HepG2 (cell line): ENCODE measurements around the gene MVP. TPM values are rescaled to one million over a fixed set of nuclear protein-coding genes. Genes with fewer than 3 reads are reported as not detected.

ENCODE experiments used
- GTF2F1 ChIP-seq: fragments of 150-350 bp; IDR thresholded peaks from 2 replicates; pipeline ENCODE4 v1.6.1; 2014; ENCODE audit warnings: low read length
- NCOR1 ChIP-seq: fragments of 200-600 bp; sonication (generic); IDR thresholded peaks from 2 replicates; pipeline ENCODE4 v1.7.0; 2017; ENCODE audit warnings: antibody characterized with exemption, low read length, borderline replicate concordance
- POLR2AphosphoS2 ChIP-seq: IDR thresholded peaks from 2 replicates; pipeline ENCODE4 v1.6.1; 2011; ENCODE audit warnings: low read depth, low read length, improper control_type of control experiment
- PRPF4 ChIP-seq: fragments of 200-400 bp; formaldehyde crosslinking; IDR thresholded peaks from 2 replicates; pipeline ENCODE4 v1.6.1; 2016; ENCODE audit warnings: low read length, low read depth; ENCODE audit not compliant: poor library complexity, severe bottlenecking
- ZNF180 ChIP-seq: sonication (generic); formaldehyde crosslinking; IDR thresholded peaks from 2 replicates; pipeline ENCODE4 v1.4.0; 2020; ENCODE audit warnings: low read depth, missing genetic modification reagents, borderline replicate concordance
- ZNF33B ChIP-seq: sonication (generic); formaldehyde crosslinking; IDR thresholded peaks from 2 replicates; pipeline ENCODE4 v1.5.1; 2020; ENCODE audit warnings: mild to moderate bottlenecking, missing genetic modification reagents
- ZNF572 ChIP-seq: sonication (generic); formaldehyde crosslinking; IDR thresholded peaks from 2 replicates; pipeline ENCODE4 v1.5.1; 2020; ENCODE audit warnings: mild to moderate bottlenecking, missing genetic modification reagents
- ZNF616 ChIP-seq: sonication (generic); formaldehyde crosslinking; IDR thresholded peaks from 2 replicates; pipeline ENCODE4 v1.5.0; 2020; ENCODE audit warnings: low read depth, mild to moderate bottlenecking, missing genetic modification reagents
- ZNF792 ChIP-seq: IDR thresholded peaks from 2 replicates; pipeline ENCODE4 v1.6.1; 2016
- polyA plus RNA-seq, 8 experiments: library from polyadenylated mRNA; depleted of rRNA in 3 of 8; stranded (reverse) in 7 of 8; unstranded in 1 of 8; fragments of >200 nt; fragmentation: Illumina TruSeq in 4 of 8; extraction: Trizol in 4 of 8; gene quantifications; 2 replicates each; pipeline versions ENCODE4 v1.2.1 to v1.2.3, GENCODE V29; 2011 to 2016; ENCODE audit warnings: low read depth in 4 of 8, missing spikeins in 1 of 8, mixed read lengths in 1 of 8; ENCODE audit not compliant: insufficient read depth in 1 of 8
- total RNA-seq, 5 experiments: library from RNA; depleted of rRNA; stranded (reverse); fragments of >200 nt; fragmentation: Illumina TruSeq; extraction: Trizol; gene quantifications; 2 replicates each; pipeline ENCODE4 v1.2.3, GENCODE V29; 2016; ENCODE audit warnings: low read depth in 1 of 5
- TF ChIP-seq, protein P1 (sequence below): sonication (generic); formaldehyde crosslinking; IDR thresholded peaks from 2 replicates; pipeline ENCODE4 v1.5.0; 2020; ENCODE audit warnings: mild to moderate bottlenecking, missing genetic modification reagents
- TF ChIP-seq, protein P2 (sequence below): sonication (generic); formaldehyde crosslinking; IDR thresholded peaks from 2 replicates; pipeline ENCODE4 v1.4.0; 2020; ENCODE audit warnings: missing genetic modification reagents
- TF ChIP-seq, protein P3 (sequence below), 2 experiments: sonication (generic) in 1 of 2; formaldehyde crosslinking in 1 of 2; IDR thresholded peaks; 2 replicates each; pipeline versions ENCODE4 v1.4.0 to v1.6.1; 2018 to 2020; ENCODE audit warnings: missing genetic modification reagents in 2 of 2, borderline replicate concordance in 1 of 2, low read depth in 1 of 2, mild to moderate bottlenecking in 1 of 2, missing biosample characterization in 1 of 2
- TF ChIP-seq, protein P4 (sequence below): sonication (generic); formaldehyde crosslinking; IDR thresholded peaks from 2 replicates; pipeline ENCODE4 v1.4.0; 2020; ENCODE audit warnings: mild to moderate bottlenecking, missing genetic modification reagents
- TF ChIP-seq, protein P5 (sequence below): sonication (generic); formaldehyde crosslinking; IDR thresholded peaks from 2 replicates; pipeline ENCODE4 v1.5.0; 2020; ENCODE audit warnings: mild to moderate bottlenecking, missing genetic modification reagents

MVP gene
- total and polyA plus RNA-seq, 2 of the 13 experiments (the other 11 are each of a cell fraction or from before 2014, with no cell fraction given): 22.9 to 43.5 TPM

DNA sequence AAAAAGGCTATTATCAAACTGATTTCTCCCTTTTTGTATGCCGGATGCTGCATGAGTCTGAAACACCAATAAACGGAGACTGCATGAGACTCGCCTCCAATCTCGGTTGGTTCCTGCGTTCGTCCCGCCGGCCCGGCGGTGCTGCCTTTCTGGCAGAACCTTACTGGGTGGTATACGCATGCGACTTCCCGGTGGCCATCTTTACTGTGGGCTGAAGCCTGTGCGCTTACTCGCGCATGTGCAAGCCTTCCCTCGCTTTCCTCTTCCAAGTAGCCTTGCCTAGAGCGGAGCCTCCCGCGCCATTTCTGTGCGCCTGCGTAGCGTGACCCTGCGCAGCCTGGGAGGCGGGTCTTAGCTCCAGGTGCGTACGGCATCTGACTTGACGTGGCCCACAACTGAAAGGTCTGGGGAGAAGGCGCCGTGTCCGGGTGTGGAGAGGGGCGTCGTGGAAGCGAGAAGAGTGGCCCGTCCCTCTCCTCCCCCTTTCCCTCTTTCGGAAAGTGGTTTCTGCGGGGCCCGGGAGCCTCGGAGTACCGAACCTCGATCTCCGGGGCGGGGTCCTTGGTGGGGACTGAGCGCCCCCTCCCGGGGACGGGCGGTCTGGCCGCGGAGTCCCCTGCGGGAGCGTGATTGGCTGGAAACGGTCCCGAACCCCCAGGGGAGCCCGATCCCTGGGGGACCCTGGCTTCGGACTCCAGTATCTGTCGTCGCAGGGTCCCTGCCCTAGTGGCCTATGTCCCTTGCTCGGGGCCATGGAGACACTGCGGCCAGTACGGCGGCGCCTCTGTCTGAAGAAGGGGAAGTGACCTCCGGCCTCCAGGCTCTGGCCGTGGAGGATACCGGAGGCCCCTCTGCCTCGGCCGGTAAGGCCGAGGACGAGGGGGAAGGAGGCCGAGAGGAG lies 4.2 kb upstream of the MVP start, which contains the start of gene PAGR1 (continued):
- TF ChIP-seq, protein P1, sequence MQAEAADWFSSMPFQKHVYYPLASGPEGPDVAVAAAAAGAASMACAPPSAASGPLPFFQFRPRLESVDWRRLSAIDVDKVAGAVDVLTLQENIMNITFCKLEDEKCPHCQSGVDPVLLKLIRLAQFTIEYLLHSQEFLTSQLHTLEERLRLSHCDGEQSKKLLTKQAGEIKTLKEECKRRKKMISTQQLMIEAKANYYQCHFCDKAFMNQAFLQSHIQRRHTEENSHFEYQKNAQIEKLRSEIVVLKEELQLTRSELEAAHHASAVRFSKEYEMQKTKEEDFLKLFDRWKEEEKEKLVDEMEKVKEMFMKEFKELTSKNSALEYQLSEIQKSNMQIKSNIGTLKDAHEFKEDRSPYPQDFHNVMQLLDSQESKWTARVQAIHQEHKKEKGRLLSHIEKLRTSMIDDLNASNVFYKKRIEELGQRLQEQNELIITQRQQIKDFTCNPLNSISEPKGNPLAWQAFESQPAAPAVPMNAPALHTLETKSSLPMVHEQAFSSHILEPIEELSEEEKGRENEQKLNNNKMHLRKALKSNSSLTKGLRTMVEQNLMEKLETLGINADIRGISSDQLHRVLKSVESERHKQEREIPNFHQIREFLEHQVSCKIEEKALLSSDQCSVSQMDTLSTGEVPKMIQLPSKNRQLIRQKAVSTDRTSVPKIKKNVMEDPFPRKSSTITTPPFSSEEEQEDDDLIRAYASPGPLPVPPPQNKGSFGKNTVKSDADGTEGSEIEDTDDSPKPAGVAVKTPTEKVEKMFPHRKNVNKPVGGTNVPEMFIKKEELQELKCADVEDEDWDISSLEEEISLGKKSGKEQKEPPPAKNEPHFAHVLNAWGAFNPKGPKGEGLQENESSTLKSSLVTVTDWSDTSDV (CRISPR knock-in tag): peak; percentile 89
- TF ChIP-seq ZNF33B (CRISPR knock-in tag) (peak; percentile 77; the same call in 1 of the 2 replicates), NCOR1 (no peak; the same call in 1 of the 2 replicates), POLR2AphosphoS2 (no peak), GTF2F1 (no peak), ZNF572 (CRISPR knock-in tag) (no peak; the same call in 1 of the 2 replicates), ZNF180 (CRISPR knock-in tag) (0 out of 2 replicates have a peak, but pooled peaks have one; percentile 19), PRPF4 (no peak), ZNF792 (CRISPR knock-in tag) (peak; percentile 72), ZNF616 (CRISPR knock-in tag) (no peak; the same call in none of the 2 replicates)
- TF ChIP-seq, protein P2, sequence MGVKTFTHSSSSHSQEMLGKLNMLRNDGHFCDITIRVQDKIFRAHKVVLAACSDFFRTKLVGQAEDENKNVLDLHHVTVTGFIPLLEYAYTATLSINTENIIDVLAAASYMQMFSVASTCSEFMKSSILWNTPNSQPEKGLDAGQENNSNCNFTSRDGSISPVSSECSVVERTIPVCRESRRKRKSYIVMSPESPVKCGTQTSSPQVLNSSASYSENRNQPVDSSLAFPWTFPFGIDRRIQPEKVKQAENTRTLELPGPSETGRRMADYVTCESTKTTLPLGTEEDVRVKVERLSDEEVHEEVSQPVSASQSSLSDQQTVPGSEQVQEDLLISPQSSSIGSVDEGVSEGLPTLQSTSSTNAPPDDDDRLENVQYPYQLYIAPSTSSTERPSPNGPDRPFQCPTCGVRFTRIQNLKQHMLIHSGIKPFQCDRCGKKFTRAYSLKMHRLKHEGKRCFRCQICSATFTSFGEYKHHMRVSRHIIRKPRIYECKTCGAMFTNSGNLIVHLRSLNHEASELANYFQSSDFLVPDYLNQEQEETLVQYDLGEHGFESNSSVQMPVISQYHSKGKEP (CRISPR knock-in tag): 0 out of 2 replicates have a peak, but pooled peaks have one; percentile 45
- TF ChIP-seq, protein P3, sequence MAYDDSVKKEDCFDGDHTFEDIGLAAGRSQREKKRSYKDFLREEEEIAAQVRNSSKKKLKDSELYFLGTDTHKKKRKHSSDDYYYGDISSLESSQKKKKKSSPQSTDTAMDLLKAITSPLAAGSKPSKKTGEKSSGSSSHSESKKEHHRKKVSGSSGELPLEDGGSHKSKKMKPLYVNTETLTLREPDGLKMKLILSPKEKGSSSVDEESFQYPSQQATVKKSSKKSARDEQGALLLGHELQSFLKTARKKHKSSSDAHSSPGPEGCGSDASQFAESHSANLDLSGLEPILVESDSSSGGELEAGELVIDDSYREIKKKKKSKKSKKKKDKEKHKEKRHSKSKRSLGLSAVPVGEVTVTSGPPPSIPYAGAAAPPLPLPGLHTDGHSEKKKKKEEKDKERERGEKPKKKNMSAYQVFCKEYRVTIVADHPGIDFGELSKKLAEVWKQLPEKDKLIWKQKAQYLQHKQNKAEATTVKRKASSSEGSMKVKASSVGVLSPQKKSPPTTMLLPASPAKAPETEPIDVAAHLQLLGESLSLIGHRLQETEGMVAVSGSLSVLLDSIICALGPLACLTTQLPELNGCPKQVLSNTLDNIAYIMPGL (CRISPR knock-in tag; IDR thresholded peaks at IDR 0.05; ENCODE audit: borderline replicate concordance in 1 of 2, low read depth in 1 of 2): peak; percentile 99 to 100
- TF ChIP-seq, protein P4, sequence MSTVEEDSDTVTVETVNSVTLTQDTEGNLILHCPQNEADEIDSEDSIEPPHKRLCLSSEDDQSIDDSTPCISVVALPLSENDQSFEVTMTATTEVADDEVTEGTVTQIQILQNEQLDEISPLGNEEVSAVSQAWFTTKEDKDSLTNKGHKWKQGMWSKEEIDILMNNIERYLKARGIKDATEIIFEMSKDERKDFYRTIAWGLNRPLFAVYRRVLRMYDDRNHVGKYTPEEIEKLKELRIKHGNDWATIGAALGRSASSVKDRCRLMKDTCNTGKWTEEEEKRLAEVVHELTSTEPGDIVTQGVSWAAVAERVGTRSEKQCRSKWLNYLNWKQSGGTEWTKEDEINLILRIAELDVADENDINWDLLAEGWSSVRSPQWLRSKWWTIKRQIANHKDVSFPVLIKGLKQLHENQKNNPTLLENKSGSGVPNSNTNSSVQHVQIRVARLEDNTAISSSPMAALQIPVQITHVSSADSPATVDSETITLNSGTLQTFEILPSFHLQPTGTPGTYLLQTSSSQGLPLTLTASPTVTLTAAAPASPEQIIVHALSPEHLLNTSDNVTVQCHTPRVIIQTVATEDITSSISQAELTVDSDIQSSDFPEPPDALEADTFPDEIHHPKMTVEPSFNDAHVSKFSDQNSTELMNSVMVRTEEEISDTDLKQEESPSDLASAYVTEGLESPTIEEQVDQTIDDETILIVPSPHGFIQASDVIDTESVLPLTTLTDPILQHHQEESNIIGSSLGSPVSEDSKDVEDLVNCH (CRISPR knock-in tag): peak; percentile 37
- TF ChIP-seq, protein P5, sequence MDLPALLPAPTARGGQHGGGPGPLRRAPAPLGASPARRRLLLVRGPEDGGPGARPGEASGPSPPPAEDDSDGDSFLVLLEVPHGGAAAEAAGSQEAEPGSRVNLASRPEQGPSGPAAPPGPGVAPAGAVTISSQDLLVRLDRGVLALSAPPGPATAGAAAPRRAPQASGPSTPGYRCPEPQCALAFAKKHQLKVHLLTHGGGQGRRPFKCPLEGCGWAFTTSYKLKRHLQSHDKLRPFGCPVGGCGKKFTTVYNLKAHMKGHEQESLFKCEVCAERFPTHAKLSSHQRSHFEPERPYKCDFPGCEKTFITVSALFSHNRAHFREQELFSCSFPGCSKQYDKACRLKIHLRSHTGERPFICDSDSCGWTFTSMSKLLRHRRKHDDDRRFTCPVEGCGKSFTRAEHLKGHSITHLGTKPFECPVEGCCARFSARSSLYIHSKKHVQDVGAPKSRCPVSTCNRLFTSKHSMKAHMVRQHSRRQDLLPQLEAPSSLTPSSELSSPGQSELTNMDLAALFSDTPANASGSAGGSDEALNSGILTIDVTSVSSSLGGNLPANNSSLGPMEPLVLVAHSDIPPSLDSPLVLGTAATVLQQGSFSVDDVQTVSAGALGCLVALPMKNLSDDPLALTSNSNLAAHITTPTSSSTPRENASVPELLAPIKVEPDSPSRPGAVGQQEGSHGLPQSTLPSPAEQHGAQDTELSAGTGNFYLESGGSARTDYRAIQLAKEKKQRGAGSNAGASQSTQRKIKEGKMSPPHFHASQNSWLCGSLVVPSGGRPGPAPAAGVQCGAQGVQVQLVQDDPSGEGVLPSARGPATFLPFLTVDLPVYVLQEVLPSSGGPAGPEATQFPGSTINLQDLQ (CRISPR knock-in tag): no peak; the same call in 1 of the 2 replicates
